A673 (cell line): Measurements from ENCODE around the gene MGST3.

ENCODE experiments used
- CTCF ChIP-seq: fragments of 300-800, 200-600 bp; sonication (generic); conservative IDR thresholded peaks from 2 replicates; pipeline ENCODE4 v1.5.1; 2017; ENCODE audit warnings: low read depth, mild to moderate bottlenecking, antibody characterized with exemption, low read length, moderate library complexity, mixed read lengths
- EZH2 ChIP-seq: fragments of 200-600 bp; sonication (generic); IDR thresholded peaks from 2 replicates; pipeline ENCODE4 v1.6.1; 2017; ENCODE audit warnings: borderline replicate concordance, low read depth, mild to moderate bottlenecking, mixed read lengths, antibody characterized with exemption, low read length; ENCODE audit not compliant: poor library complexity, severe bottlenecking

DNA sequence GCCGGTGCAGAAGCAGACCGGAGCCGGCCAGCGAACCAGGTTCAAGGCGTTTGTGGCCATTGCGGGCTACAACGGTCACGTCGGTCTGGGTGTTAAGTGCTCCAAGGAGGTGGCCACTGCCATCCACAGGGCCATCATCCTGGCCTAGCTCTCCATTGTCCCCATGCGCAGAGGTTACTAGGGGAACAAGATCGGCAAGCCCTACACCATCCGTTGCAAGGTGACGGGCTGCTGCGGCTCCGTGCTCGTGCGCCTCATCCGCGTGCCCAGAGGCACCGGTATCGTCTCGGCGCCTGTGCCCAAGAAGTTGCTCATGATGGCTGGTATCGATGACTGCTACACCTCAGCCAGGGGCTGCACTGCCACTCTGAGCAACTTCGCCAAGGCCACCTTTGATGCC lies 49.1 kb upstream of the MGST3 start:
- TF ChIP-seq EZH2 (no peak), CTCF (no peak)
